SK-MEL-5 (cell line): Measurements from ENCODE around the gene ATP11C. TPM values are rescaled to one million over a fixed set of nuclear protein-coding genes. Genes with fewer than 3 reads are reported as not detected.
"Not testable (repeated sequence)": the region's sequence is repeated elsewhere in the genome, so short reads cannot be mapped to it uniquely, and the experiment has no call there.

Experiments used
- DNase-seq: peaks from one replicate; pipeline ENCODE4 v3.0.0-alpha.2; 2016; ENCODE audit warnings: low read depth, low spot score
- in situ Hi-C: cut with HindIII; loops from 2 replicates; pipeline ENCODE4 v1.10.0; 2016; ENCODE audit warnings: low sequenced_read_pairs, high pct_unique_total_duplicates, low pct_unique_long_range_greater_than_20kb
- total RNA-seq: library from RNA; depleted of rRNA; stranded (reverse); fragments of >200 nt; shearing (Covaris generic); gene quantifications from 2 replicates; pipeline ENCODE4 v1.2.3, GENCODE V29; 2014

The ATP11C gene
- total RNA-seq, 1 experiment from 2014 or later = 34.1 TPM

DNA sequence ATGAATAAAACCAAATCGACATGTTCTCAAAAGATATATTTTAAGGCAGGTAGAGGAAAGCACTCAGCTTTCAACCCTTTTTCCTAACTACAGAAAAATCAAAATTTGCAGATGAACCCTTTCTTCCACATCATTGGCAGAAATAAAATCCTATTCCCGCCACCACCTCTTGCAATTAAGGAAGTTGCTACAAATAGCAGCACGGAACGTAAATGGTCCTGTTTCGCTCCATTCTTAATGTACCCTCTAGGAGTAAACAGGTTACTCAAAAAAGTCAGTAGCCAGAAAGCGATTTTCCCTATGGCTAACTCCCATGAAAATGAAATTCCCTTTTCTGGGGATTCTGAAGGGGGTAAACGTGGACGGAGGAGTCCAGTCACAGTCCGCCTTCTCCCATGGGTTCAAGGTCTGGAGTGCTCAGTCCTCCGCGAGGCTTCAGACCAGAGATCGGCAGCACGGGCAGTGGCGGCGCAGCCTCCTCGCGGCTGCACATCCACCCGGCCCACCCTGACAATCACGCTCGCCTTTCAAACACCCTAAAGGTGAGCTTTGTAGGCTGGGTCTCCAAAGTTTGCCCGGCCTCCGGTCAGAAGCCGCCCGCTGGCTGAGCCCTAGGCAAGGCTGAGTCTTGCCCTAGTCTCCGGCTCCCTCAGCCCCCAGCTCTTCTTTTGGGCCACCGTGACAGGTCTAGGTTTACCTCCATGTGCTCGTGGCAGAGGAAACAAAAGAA lies 1.8 kb downstream of the ATP11C start:
- DNase-seq = no peak
- in situ Hi-C loops = no loop called here

DNA sequence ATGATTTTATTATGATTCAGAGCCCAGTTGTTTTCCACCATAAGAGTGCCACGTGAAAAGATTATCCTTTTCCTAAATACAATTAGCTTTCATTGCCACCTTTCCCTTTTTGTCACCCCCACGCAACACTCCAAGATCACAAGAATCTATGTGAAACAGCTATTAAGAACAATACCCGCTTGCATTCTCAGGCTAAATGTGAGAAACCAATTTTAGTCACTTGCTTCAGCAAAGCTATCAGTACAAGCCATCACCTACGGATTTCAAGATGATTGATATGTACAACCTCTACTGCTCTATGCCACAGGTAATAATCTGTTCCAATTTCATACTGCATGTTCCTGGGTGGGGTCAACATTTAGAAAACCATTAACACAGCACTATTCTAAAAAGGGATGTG lies 2.5 kb downstream of the ATP11C start:
- in situ Hi-C loops = no loop called here
- DNase-seq = no peak

DNA sequence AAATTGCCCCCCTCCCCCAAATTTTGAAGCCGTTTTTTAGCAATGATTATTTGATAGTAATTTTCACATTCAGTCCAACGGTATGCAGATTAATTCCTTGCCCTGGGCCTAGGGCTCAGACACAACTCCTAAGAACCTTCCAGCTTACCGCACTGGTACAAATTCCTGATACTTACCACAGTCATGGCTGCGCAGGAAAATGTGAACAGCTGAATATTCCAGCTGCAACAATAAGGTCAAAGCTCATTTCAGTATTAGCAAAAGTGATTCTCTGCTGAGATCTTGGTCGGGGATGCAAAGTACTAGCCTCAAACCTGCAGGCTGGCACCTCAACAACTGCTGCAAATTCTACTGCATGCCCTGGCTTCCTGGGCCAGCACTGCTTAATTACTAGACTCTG lies 3.0 kb downstream of the ATP11C start:
- no peak for DNase-seq
- in situ Hi-C loops = no loop called here

DNA sequence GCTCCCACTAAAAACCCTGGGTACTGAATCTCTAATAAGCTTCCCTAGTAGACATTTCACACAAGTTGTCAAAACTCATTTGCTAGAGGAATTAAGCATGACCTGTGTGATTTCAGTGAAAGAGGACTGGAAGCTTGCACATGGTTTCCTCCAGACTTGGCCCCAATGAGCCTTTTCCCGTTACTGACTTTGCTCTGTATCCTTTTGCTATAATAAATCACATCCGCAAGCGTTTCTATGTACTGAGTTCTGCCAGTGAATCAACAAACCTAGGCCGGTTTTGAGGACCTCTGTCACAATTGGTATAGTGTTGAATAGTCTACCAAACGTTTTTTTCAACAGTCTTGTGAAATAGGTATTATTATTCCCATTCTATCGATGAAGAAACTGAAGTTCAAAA lies 8.2 kb downstream of the ATP11C start:
- no peak for DNase-seq
- in situ Hi-C loops = no loop called here

DNA sequence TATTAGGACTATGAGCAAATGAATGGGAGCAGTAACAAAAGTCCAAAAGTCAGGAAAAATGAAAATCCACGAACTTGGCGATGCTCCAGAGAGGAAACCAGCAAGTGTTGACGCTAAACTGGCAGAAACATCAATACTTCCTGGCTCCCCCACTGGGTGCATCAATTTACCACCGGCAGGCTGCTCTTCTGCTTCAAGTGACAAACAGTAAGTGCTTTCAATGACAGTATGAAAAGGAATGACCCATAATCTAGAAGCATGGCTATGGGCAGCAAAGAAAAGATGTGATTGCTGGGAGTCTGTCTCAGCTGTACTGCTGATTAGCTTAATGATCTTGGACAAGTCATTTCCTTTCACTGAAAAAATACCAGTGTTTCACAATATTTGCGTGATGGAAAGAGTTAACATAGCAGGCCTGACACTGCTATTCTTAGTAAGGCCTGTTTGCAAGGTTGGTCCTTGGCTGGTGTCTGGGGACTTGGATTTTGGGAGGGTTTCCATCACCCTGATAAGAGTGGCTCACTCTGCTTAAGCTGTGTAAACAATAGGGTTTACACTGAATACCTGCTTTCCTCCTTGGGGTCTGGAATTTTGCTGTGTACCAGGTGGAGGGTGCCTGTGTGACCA lies 8.7 kb downstream of the ATP11C start:
- in situ Hi-C loops = no loop called here
- DNase-seq = no peak

DNA sequence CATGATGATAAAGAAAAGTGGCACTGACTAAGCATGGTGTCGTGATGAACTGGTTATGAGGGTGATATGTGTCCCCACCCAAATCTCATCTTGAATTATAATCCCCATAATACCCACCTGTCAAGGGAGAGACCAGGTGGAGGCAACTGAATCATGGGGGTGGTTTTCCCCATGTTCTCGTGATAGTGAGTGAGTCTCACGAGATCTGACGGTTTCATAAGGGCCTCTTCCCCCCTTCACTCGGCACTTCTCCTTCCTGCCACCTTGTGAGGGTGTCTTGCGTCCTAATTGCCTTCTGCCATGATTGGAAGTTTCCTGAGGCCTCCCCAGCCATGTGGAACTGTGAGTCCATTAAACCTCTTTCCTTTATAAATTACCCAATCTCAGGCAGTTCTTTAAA lies 11.7 kb downstream of the ATP11C start:
- in situ Hi-C loops, DNase-seq: not testable (repeated sequence)

DNA sequence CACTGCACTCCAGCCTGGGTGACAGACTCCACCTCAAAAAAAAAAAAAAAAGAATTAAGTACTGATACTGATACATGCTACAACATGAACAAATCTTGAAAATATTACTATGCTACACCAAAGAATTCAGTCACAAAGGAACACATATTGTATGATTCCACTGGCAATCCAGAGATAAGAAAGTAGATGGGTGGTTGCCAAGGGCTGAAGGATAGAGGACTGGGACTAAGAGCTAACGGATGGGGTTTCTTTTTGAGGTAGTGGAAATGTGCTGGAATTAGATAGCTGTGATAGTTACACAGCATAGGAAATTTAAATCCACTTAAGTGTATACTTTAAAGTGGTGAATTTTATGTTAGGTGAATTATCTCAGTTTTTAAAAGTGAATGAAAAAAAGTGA lies 12.5 kb downstream of the ATP11C start:
- in situ Hi-C loops = no loop called here
- no peak for DNase-seq

DNA sequence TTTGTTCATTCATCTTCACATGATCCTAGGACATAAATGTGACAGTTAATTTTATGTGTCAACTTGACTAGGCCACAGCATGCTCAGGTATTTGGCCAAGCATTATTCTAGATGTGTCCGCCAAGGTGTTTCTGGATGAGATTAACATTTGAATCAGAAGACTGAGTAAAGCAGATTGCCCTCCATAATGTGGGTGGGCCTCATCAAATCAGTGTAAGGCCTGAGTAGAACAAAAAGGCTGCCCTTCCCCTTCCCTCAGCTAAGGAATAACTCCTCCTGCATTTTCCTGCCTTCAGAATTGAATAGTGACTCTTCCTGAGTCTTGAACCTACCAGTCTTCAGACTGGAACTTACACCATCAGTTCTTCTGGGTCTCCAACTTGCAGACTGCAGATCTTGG lies 18.4 kb downstream of the ATP11C start:
- DNase-seq = no peak
- in situ Hi-C loops = no loop called here

DNA sequence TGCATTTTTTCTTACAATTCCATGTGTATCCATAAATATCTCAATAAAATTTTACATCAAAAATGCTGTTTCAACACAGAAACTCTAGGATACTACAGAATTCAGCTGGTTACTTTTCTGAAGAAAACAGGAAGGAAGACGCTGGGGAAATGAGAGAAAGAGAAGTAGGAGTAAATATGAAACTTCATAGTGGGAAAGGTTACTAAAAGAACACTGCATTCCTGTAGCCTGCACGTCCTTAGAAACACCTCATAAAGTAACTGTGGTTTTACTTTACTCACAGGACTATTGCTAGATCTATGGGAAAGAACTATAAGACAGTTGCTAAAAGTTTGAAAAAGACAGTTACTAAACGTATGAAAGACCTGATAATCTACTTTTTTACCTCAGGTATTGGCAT lies 23.1 kb downstream of the ATP11C start:
- no peak for DNase-seq
- in situ Hi-C loops = no loop called here

DNA sequence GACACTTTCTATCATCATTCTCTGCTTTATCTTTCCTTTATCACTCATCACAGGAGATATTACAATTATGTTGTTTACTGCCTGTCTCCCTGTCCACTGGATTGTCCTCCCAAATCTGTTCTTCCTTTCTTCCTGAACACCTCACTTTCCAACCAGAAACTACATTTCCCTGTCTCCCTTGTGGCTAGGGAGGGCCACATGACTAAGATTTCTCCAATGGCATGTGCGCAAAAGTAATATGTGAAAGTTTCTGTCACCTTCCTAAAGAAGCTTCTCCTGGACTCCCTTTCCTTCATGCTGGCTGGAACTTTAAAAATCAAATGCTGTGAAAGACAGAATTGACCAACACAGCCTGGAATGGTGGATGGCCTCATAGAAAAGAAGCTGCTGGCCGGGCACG lies 25.8 kb downstream of the ATP11C start:
- in situ Hi-C loops = no loop called here
- DNase-seq = no peak

DNA sequence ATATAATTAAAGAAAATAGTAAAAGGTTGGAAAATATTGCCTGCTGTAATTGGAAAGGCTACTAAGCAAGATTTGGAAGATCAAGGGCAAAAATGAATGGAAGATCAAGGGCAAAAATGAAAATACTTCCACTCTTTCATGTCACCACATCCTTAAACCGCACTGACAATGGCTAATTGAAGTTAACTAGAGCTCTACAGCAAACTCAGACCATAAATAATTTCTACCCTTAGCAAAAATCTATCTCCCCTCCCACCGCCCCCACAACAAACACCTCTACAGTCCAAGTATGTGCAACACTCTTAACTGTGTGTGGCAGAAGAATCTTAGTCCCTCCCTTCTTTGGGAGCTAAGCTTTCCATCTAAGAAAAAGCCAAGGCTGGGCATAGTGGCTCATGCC lies 27.1 kb downstream of the ATP11C start:
- DNase-seq = no peak
- in situ Hi-C loops = no loop called here

DNA sequence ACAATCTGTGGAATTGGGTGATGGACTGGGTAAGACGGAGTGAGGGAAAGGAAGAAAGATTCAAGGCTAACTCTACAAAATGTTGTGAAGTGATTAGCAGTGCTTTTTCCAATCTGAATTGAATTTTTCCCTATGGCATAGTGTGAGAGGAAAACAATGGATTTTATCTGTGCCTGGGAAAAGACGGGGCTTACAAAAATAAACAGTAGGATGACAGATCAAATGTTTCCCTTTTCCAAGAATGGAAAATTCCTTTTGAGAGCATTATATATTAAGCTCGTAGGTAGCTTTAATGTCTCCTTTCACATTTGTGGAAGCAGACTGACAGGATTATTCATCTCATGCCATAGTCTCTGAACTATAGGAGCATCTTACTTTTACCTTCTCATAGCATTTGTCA lies 27.8 kb downstream of the ATP11C start:
- in situ Hi-C loops = no loop called here
- DNase-seq = no peak

DNA sequence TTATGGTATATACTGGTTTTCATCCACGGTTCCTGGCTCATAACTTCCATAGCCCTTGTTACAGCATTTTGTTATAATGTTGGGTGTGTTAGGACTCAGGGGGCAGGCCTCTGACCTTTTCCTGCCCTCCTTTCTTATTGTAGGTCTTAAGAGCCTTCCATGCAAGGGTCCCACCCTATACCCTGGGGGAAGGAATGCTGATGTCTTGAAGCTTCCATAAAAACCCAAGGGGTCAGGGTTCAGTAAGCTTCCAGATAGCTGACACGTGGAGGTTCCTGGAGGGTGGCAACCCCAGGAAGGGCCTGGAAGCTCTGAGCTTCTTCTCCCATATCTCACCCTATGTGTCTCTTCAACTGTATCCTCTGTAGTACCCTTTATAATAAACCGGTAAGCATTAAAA lies 29.6 kb downstream of the ATP11C start:
- in situ Hi-C loops = no loop called here

DNA sequence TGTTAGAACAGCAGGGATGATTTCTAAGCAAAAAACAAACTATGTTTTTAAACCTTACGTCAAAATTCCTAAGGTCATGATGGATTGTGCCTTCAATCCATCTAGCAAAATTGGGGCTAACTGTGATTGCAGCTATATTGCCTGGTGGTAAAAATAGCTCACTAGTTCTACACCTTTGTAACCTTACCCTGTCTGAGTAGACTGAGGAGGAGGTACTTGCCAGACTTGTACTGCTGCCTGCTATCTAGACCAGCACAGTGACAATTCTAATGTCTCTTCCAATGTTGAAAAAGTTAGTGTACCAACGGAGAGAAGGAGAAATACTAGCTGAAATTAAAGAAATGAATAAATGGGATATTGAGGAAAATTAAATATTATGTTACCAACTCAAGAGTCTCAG lies 30.3 kb downstream of the ATP11C start:
- DNase-seq = no peak
- in situ Hi-C loops = no loop called here

More for the DNA sequence above, 29.6 kb downstream of the ATP11C start:
- DNase-seq = no peak

DNA sequence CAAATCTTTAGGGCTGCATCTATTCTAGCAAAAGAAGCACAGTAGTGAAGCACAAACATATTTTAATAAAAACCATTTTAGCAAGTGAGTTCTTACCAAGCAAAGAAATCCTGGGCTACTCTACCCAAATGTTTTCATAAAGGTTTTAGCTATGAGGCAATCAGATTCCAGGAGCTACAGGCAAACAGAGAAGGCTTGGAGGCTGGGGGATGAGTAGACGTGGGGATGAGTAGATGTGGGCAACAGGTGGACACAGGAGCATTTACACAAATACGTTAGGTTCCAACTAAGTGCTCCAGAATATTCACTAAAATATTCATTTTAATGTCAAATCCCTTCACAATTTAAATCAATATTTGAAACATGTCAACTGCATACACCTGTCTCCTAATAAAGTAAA lies 34.5 kb downstream of the ATP11C start:
- in situ Hi-C loops = no loop called here
- no peak for DNase-seq

DNA sequence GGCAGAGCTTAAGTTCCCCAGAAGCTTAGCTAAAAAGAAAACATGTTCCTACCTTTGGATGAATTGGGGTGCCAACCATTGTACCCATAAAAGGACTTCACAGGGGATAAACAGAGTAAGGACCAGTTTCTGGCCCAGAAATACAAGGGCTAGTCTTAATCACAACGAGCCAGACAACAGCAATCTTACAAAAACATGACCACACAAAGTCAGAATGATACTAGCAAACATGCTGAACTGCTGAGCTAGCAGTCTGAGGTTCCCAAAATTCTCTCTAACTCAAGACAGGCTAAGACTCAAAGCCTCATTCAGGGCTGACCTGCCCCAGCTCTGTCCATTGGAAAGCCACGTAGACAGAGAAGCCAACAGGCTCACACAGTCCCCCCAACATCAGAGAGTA lies 40.3 kb downstream of the ATP11C start:
- in situ Hi-C loops = no loop called here
- DNase-seq = no peak

DNA sequence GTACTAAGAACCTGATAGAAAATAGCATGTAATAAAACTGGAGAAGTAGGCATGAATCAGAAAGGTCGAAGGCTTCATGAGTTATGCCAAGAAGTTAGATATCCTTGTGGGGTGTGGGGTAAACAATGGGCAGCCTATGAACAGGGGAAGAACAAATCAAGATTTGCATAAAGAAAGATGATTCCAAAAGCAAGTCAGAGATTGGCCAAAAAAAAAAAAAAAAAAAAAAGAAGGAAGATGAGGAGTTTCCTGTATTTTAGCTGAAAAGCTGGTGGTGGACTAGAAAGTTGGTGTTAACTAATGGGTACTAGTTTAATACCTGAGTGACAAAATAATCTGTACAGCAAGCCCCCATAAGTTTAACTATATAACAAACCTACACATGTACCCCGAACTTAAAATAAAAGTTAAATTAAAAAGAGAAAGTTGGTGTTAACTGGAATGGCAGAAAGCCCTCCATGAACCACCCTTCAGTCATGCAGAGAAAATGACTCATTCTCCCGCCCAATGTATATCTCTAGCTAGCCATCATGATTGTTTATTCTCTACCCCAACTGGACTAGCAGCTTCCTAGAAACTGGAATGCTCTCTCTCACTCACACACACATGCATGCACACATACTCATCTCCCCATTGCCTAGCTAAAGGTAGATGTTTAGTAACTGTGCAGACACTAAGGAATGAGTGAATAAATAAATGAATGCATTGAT lies 41.7 kb downstream of the ATP11C start:
- DNase-seq = peak; percentile 2
- in situ Hi-C loops = no loop called here

DNA sequence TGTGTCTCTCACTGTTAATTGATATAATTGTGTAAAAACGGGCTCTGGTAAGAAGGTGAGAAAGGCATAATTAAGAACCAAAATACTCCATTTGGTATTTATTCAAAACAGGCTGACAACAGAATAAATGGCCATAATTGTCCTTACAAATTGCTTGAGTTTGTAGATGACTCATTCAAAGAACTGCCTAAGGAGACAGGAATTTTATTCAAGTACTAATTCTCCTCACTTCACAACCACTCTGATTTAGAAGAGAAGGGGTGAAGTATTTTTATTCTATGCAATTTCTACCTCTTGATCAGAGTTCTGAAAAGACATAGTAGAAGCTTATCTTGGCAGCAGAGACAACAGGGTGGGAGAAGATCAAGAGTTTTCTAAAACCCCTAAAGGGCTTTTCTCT lies 43.1 kb downstream of the ATP11C start:
- in situ Hi-C loops = no loop called here
- no peak for DNase-seq

DNA sequence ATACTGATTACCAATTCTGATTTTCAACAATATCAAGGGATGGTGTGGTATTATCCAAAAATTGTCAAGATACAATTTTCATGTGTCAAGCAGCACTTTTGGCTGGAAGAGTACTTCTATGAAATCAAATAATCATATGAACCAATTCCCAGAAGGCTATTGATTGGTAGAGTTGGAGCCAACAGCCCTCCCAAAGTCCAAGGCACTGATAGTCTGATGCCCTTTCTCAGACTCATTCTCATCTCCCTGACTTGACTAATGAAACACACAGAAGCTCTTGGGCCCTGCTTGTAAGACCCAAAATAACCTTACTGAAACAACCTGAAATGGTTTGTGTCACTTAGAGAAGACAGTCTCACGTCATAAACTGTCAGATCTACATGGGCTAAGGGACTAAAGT lies 48.9 kb downstream of the ATP11C start:
- DNase-seq = no peak
- in situ Hi-C loops = no loop called here
